ENCODE data around the gene ZNF200.
"Not testable (repeated sequence)": the region's sequence is repeated elsewhere in the genome, so short reads cannot be mapped to it uniquely, and the experiment has no call there.

ZNF200 gene

GRCh38 chr16:3205939-3206338, 29.0 kb downstream of the ZNF200 start:
- H3K36me3 Mint-ChIP-seq (ENCODE audit: insufficient read depth); DNase-seq; ATAC-seq (replicated peaks); H3K4me1 Mint-ChIP-seq (ENCODE audit: low read depth in 2 of 2); H3K27ac Mint-ChIP-seq; H3K4me3 Mint-ChIP-seq: not testable (repeated sequence)
- Mint-ChIP-seq H3K27me3 (peaks cover 19 to 33% of the 10 kb centered on the region in 2 donors), H3K9me3 (peaks cover 0 to 20% of the 10 kb centered on the region in 2 donors)

- Mint-ChIP-seq H3K4me1 (ENCODE audit: low read depth in 2 of 2) (peaks cover 0 to 3% of the 10 kb centered on the region in 2 donors), H3K36me3 (ENCODE audit: insufficient read depth) (no peaks in the 10 kb centered on the region), H3K4me3 (no peak overlapping the region), H3K27ac (no peak overlapping the region), H3K27me3 (peaks cover 32 to 42% of the 10 kb centered on the region in 2 donors), H3K9me3 (peaks cover 0 to 20% of the 10 kb centered on the region in 2 donors)
- ATAC-seq (replicated peaks) = no peak
- DNase-seq = no peak
Observed at GRCh38 chr16:3202903-3203539, 31.9 kb downstream of the ZNF200 start.

GRCh38 chr16:3198334-3199072, 36.5 kb downstream of the ZNF200 start:
- H3K27ac Mint-ChIP-seq = no peak overlapping the region
- peaks cover 33 to 43% of the 10 kb centered on the region in 2 donors for H3K27me3 Mint-ChIP-seq
- no peak overlapping the region for H3K4me3 Mint-ChIP-seq
- DNase-seq (no peak), ATAC-seq (replicated peaks) (no peak)
- peaks cover 0 to 4% of the 10 kb centered on the region in 2 donors for H3K4me1 Mint-ChIP-seq (ENCODE audit: low read depth in 2 of 2)
- no peaks in the 10 kb centered on the region for H3K9me3 Mint-ChIP-seq
- no peaks in the 10 kb centered on the region for H3K36me3 Mint-ChIP-seq (ENCODE audit: insufficient read depth)

GRCh38 chr16:3197694-3198333, 37.1 kb downstream of the ZNF200 start:
- H3K27me3 Mint-ChIP-seq = peaks cover 34 to 48% of the 10 kb centered on the region in 2 donors
- not testable (repeated sequence) for ATAC-seq (replicated peaks); H3K4me3 Mint-ChIP-seq; DNase-seq; H3K4me1 Mint-ChIP-seq (ENCODE audit: low read depth in 2 of 2); H3K9me3 Mint-ChIP-seq; H3K27ac Mint-ChIP-seq; H3K36me3 Mint-ChIP-seq (ENCODE audit: insufficient read depth)

- no peak overlapping the region for H3K4me3 Mint-ChIP-seq
- ATAC-seq (replicated peaks) (no peak), DNase-seq (no peak)
- H3K27me3 Mint-ChIP-seq = peaks cover 40 to 63% of the 10 kb centered on the region in 2 donors
- H3K27ac Mint-ChIP-seq = no peak overlapping the region
- no peaks in the 10 kb centered on the region for H3K9me3 Mint-ChIP-seq
- peaks cover 6 to 10% of the 10 kb centered on the region in 2 donors for H3K4me1 Mint-ChIP-seq (ENCODE audit: low read depth in 2 of 2)
- peaks cover 18% of the 10 kb centered on the region for H3K36me3 Mint-ChIP-seq (ENCODE audit: insufficient read depth)
Observed at GRCh38 chr16:3195975-3196374, 39.0 kb downstream of the ZNF200 start.

- H3K27ac Mint-ChIP-seq = no peak overlapping the region
- no peaks in the 10 kb centered on the region for H3K9me3 Mint-ChIP-seq
- H3K36me3 Mint-ChIP-seq (ENCODE audit: insufficient read depth) = peaks cover 28% of the 10 kb centered on the region
- DNase-seq = no peak
- H3K27me3 Mint-ChIP-seq = peaks cover 48 to 69% of the 10 kb centered on the region in 2 donors
- H3K4me3 Mint-ChIP-seq = no peak overlapping the region
- no peak for ATAC-seq (replicated peaks)
- peaks cover 15 to 17% of the 10 kb centered on the region in 2 donors for H3K4me1 Mint-ChIP-seq (ENCODE audit: low read depth in 2 of 2)
Observed at GRCh38 chr16:3194792-3195191, 40.2 kb downstream of the ZNF200 start.

GRCh38 chr16:3193221-3194212, 41.4 kb downstream of the ZNF200 start:
- no peaks in the 10 kb centered on the region for H3K9me3 Mint-ChIP-seq
- ATAC-seq (replicated peaks) = no peak
- H3K4me1 Mint-ChIP-seq (ENCODE audit: low read depth in 2 of 2) = peaks cover 27 to 28% of the 10 kb centered on the region in 2 donors
- DNase-seq = no peak
- no peak overlapping the region for H3K27ac Mint-ChIP-seq
- H3K27me3 Mint-ChIP-seq = peaks cover 52 to 75% of the 10 kb centered on the region in 2 donors
- peaks cover 38% of the 10 kb centered on the region for H3K36me3 Mint-ChIP-seq (ENCODE audit: insufficient read depth)
- H3K4me3 Mint-ChIP-seq = no peak overlapping the region

- peaks cover 35 to 36% of the 10 kb centered on the region in 2 donors for H3K4me1 Mint-ChIP-seq (ENCODE audit: low read depth in 2 of 2)
- peaks cover 48% of the 10 kb centered on the region for H3K36me3 Mint-ChIP-seq (ENCODE audit: insufficient read depth)
- peaks cover 54 to 76% of the 10 kb centered on the region in 2 donors for H3K27me3 Mint-ChIP-seq
- no peak overlapping the region for H3K27ac Mint-ChIP-seq
- DNase-seq = no peak
- peaks cover 0 to 3% of the 10 kb centered on the region in 2 donors for H3K9me3 Mint-ChIP-seq
- no peak overlapping the region for H3K4me3 Mint-ChIP-seq
- no peak for ATAC-seq (replicated peaks)
Observed at GRCh38 chr16:3192476-3193019, 42.4 kb downstream of the ZNF200 start.

- Mint-ChIP-seq H3K27me3 (peaks cover 61 to 92% of the 10 kb centered on the region in 2 donors), H3K9me3 (peaks cover 0 to 9% of the 10 kb centered on the region in 2 donors), H3K27ac (peak overlapping the region in 1 of 2 donors; percentile 55), H3K4me1 (ENCODE audit: low read depth in 2 of 2) (peaks cover 38 to 40% of the 10 kb centered on the region in 2 donors), H3K4me3 (peak overlapping the region; percentile 45 to 56), H3K36me3 (ENCODE audit: insufficient read depth) (peaks cover 55% of the 10 kb centered on the region)
- no peak for DNase-seq
- peak; percentile 24 for ATAC-seq (replicated peaks)
Observed at GRCh38 chr16:3190949-3191353, 44.0 kb downstream of the ZNF200 start.

GRCh38 chr16:3189869-3190268, 45.1 kb downstream of the ZNF200 start:
- ATAC-seq (replicated peaks) = no peak
- H3K4me1 Mint-ChIP-seq (ENCODE audit: low read depth in 2 of 2) = peaks cover 38 to 40% of the 10 kb centered on the region in 2 donors
- H3K36me3 Mint-ChIP-seq (ENCODE audit: insufficient read depth) = peaks cover 55% of the 10 kb centered on the region
- DNase-seq = no peak
- H3K27ac Mint-ChIP-seq = peak overlapping the region in 1 of 2 donors; percentile 83
- peaks cover 0 to 9% of the 10 kb centered on the region in 2 donors for H3K9me3 Mint-ChIP-seq
- H3K4me3 Mint-ChIP-seq = peak overlapping the region; percentile 84 to 85
- peaks cover 59 to 89% of the 10 kb centered on the region in 2 donors for H3K27me3 Mint-ChIP-seq

GRCh38 chr16:3188925-3189825, 45.8 kb downstream of the ZNF200 start:
- DNase-seq = peak in 1 of 3 experiments; percentile 38
- H3K4me3 Mint-ChIP-seq = peak overlapping the region; percentile 84 to 85
- H3K27me3 Mint-ChIP-seq = peaks cover 57 to 87% of the 10 kb centered on the region in 2 donors
- peak overlapping the region in 1 of 2 donors; percentile 83 for H3K27ac Mint-ChIP-seq
- H3K36me3 Mint-ChIP-seq (ENCODE audit: insufficient read depth) = peaks cover 61% of the 10 kb centered on the region
- H3K9me3 Mint-ChIP-seq = peaks cover 2 to 9% of the 10 kb centered on the region in 2 donors
- peaks cover 39 to 41% of the 10 kb centered on the region in 2 donors for H3K4me1 Mint-ChIP-seq (ENCODE audit: low read depth in 2 of 2)
- ATAC-seq (replicated peaks) = peak; percentile 25

GRCh38 chr16:3188675-3188924, 46.4 kb downstream of the ZNF200 start:
- Mint-ChIP-seq H3K27me3 (peaks cover 57 to 87% of the 10 kb centered on the region in 2 donors), H3K27ac (no peak overlapping the region), H3K4me3 (peak overlapping the region; percentile 84 to 85), H3K36me3 (ENCODE audit: insufficient read depth) (peaks cover 67% of the 10 kb centered on the region), H3K9me3 (peaks cover 4 to 9% of the 10 kb centered on the region in 2 donors), H3K4me1 (ENCODE audit: low read depth in 2 of 2) (peaks cover 45 to 46% of the 10 kb centered on the region in 2 donors)
- DNase-seq = no peak
- ATAC-seq (replicated peaks) = no peak
